ENCODE results near the gene TEC. TPM values are rescaled to one million over a fixed set of nuclear protein-coding genes. Genes with fewer than 3 reads are reported as not detected.

The TEC gene
- total and polyA plus RNA-seq, 9 of the 15 experiments (the other 6 are each of a cell fraction or from before 2014, with no cell fraction given): 5.3 to 14.7 (median 8.8) TPM

GRCh38 chr4:48180234-48180633 lies 89.4 kb downstream of the TEC start:
- ChIA-PET POLR2A (interaction anchor here (0.6 kb wide), 1 partner anchor 174 kb away, joined by 3 read pairs; no protein-coding TSS in a partner anchor), CTCF (ENCODE audit: low intra/inter-chr PET ratio) (no interaction called here)
- no peaks in the 10 kb centered on the region for H3K9me3 ChIP-seq (replicated peaks; ENCODE audit: control insufficient read depth, insufficient read depth, low read depth, low read length)
- H2AFZ ChIP-seq (ENCODE audit: low read depth, low read length): no peak overlapping the region
- no peak for ATAC-seq
- intact Hi-C loops (cut with micrococcal nuclease): no loop called here
- no peaks in the 10 kb centered on the region; the same call in 2 of the 3 replicates for H3K36me3 ChIP-seq (ENCODE audit: control insufficient read depth, insufficient read depth, low read length)
- in situ Hi-C loops (cut with MboI): no loop called here
- no peak overlapping the region for H3K4me3 ChIP-seq
- no peaks in the 10 kb centered on the region for H3K27me3 ChIP-seq (ENCODE audit: control insufficient read depth in 2 of 2, insufficient read depth in 2 of 2, low read length in 2 of 2)
- H3K9ac ChIP-seq (ENCODE audit: insufficient read depth in 1 of 2, low read depth in 2 of 2, low read length in 2 of 2): no peak overlapping the region
- H3K9me1 ChIP-seq (ENCODE audit: control insufficient read depth, insufficient read depth, low read length): no peaks in the 10 kb centered on the region
- H4K20me1 ChIP-seq (replicated peaks; ENCODE audit: control insufficient read depth, insufficient read depth, low read length): no peaks in the 10 kb centered on the region
- H3K4me2 ChIP-seq (ENCODE audit: insufficient read depth, low read length): no peak overlapping the region
- H3K27ac ChIP-seq (ENCODE audit: extremely low read depth, low read depth, low read length): no peak overlapping the region
- FAIRE-seq: no peak
- TF ChIP-seq FOXA1 (IDR thresholded peaks at IDR 0.05; ENCODE audit: borderline replicate concordance) (no peak), ERF (CRISPR knock-in tag; IDR thresholded peaks at IDR 0.05) (no peak), RBM17 (IDR thresholded peaks at IDR 0.05; ENCODE audit: borderline replicate concordance, low read depth, low read length) (no peak), CTCF (IDR thresholded peaks at IDR 0.05 in 2 of 3, conservative IDR thresholded peaks at IDR 0.05 in 1 of 3; ENCODE audit: insufficient read depth in 2 of 3, low read depth in 1 of 3, low read length in 3 of 3) (no peak), XRCC4 (IDR thresholded peaks at IDR 0.05; ENCODE audit: extremely low read depth, insufficient read depth, insufficient read length) (no peak), LEF1 (IDR thresholded peaks at IDR 0.05) (no peak), SAFB2 (IDR thresholded peaks at IDR 0.05; ENCODE audit: borderline replicate concordance, low read depth, low read length, severe bottlenecking) (no peak), ZNF830 (CRISPR knock-in tag; IDR thresholded peaks at IDR 0.05) (no peak), LCOR (CRISPR knock-in tag; IDR thresholded peaks at IDR 0.05) (no peak), RBM14 (IDR thresholded peaks at IDR 0.05; ENCODE audit: borderline replicate concordance, insufficient read depth, low read depth, low read length) (no peak), SP1 (CRISPR knock-in tag; IDR thresholded peaks at IDR 0.05) (no peak), POLR2H (tag; IDR thresholded peaks at IDR 0.05; ENCODE audit: low read depth) (no peak), NR3C1 (CRISPR knock-in tag; IDR thresholded peaks at IDR 0.05) (no peak), ZNF57 (CRISPR knock-in tag; IDR thresholded peaks at IDR 0.05) (no peak), WHSC1 (IDR thresholded peaks at IDR 0.05; ENCODE audit: low read length) (no peak), ZNF311 (CRISPR knock-in tag; IDR thresholded peaks at IDR 0.05) (no peak), CBFA2T3 (IDR thresholded peaks at IDR 0.05) (no peak)
- peaks cover 0 to 4% of the 10 kb centered on the region in 2 experiments; a peak in 3 of 5 replicates for H3K4me1 ChIP-seq (replicated peaks in 1 of 2; ENCODE audit: control insufficient read depth in 2 of 2, insufficient read depth in 2 of 2, low read length in 2 of 2)
- no peak for DNase-seq (ENCODE audit: extremely low read depth in 1 of 4, low spot score in 3 of 4)
- H3K79me2 ChIP-seq (ENCODE audit: control insufficient read depth, insufficient read depth, low read length): peaks cover 10% of the 10 kb centered on the region; the same call in 1 of the 3 replicates
- no TSS peak for BruUV-seq (replicated peaks)

Data from K562 (cell line).